HG02678 (cell line): ENCODE measurements around the gene PI4KB.
"Not testable (repeated sequence)": the region's sequence is repeated elsewhere in the genome, so short reads cannot be mapped to it uniquely, and the experiment has no call there.

Experiments
- ATAC-seq: cut with Tn5 transposase; IDR thresholded peaks from one replicate; pipeline ENCODE4 v1.9.1; 2021; ENCODE audit warnings: mild to moderate bottlenecking, moderate library complexity; ENCODE audit not compliant: unreplicated experiment

Gene PI4KB

GRCh38 chr1:151327223-151327902 is at the start of gene PI4KB:
PI4KB (minus strand) TSS chr1:151327416; CDS start chr1:151316481, 10,935 bp downstream.
- ATAC-seq: peak; percentile 86

- ATAC-seq: no peak
Observed at GRCh38 chr1:151373196-151373595, 46.0 kb upstream of the PI4KB start.

- ATAC-seq: no peak
Observed at GRCh38 chr1:151372058-151372934, 45.1 kb upstream of the PI4KB start, which contains the start of gene SELENBP1. SELENBP1 (minus strand) TSS chr1:151372705; CDS start chr1:151372641, 64 bp downstream.

- ATAC-seq: no peak
Observed at GRCh38 chr1:151371370-151372057, 44.3 kb upstream of the PI4KB start.

- ATAC-seq: no peak
Observed at GRCh38 chr1:151370211-151370911, 43.1 kb upstream of the PI4KB start.

- ATAC-seq: no peak
Observed at GRCh38 chr1:151369621-151370048, 42.4 kb upstream of the PI4KB start.

GRCh38 chr1:151369302-151369610 is 42.0 kb upstream of the PI4KB start:
- ATAC-seq: no peak

GRCh38 chr1:151368393-151369301 is 41.4 kb upstream of the PI4KB start:
- ATAC-seq: no peak

- no peak for ATAC-seq
Observed at GRCh38 chr1:151367658-151368392, 40.6 kb upstream of the PI4KB start.

- no peak for ATAC-seq
Observed at GRCh38 chr1:151364996-151365395, 37.8 kb upstream of the PI4KB start.

- ATAC-seq: no peak
Observed at GRCh38 chr1:151362308-151363155, 35.3 kb upstream of the PI4KB start.

- ATAC-seq: no peak
Observed at GRCh38 chr1:151361883-151362282, 34.7 kb upstream of the PI4KB start.

GRCh38 chr1:151356696-151357095 is 29.5 kb upstream of the PI4KB start:
- ATAC-seq: no peak

GRCh38 chr1:151352021-151352718 is 25.0 kb upstream of the PI4KB start:
- no peak for ATAC-seq

GRCh38 chr1:151350323-151350722 is 23.1 kb upstream of the PI4KB start:
- not testable (repeated sequence) for ATAC-seq

GRCh38 chr1:151347523-151348246 is 20.5 kb upstream of the PI4KB start:
- ATAC-seq: no peak
